GM03348 (cell line): ENCODE results near the gene UACA.
A peak's percentile ranks its signal among the peaks of the same experiment; 100 is the strongest.
"Not testable (repeated sequence)": the region's sequence is repeated elsewhere in the genome, so short reads cannot be mapped to it uniquely, and the experiment has no call there.

Source experiments
- DNase-seq: peaks from one replicate; pipeline ENCODE4 v3.0.0; 2012; ENCODE audit warnings: low spot score

The UACA gene, protein sequence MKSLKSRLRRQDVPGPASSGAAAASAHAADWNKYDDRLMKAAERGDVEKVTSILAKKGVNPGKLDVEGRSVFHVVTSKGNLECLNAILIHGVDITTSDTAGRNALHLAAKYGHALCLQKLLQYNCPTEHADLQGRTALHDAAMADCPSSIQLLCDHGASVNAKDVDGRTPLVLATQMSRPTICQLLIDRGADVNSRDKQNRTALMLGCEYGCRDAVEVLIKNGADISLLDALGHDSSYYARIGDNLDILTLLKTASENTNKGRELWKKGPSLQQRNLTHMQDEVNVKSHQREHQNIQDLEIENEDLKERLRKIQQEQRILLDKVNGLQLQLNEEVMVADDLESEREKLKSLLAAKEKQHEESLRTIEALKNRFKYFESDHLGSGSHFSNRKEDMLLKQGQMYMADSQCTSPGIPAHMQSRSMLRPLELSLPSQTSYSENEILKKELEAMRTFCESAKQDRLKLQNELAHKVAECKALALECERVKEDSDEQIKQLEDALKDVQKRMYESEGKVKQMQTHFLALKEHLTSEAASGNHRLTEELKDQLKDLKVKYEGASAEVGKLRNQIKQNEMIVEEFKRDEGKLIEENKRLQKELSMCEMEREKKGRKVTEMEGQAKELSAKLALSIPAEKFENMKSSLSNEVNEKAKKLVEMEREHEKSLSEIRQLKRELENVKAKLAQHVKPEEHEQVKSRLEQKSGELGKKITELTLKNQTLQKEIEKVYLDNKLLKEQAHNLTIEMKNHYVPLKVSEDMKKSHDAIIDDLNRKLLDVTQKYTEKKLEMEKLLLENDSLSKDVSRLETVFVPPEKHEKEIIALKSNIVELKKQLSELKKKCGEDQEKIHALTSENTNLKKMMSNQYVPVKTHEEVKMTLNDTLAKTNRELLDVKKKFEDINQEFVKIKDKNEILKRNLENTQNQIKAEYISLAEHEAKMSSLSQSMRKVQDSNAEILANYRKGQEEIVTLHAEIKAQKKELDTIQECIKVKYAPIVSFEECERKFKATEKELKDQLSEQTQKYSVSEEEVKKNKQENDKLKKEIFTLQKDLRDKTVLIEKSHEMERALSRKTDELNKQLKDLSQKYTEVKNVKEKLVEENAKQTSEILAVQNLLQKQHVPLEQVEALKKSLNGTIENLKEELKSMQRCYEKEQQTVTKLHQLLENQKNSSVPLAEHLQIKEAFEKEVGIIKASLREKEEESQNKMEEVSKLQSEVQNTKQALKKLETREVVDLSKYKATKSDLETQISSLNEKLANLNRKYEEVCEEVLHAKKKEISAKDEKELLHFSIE (N-terminal part only)

GRCh38 chr15:70763120-70763949 is at the start of gene UACA:
TSS of gene UACA (minus strand) at chr15:70763558. CDS start at chr15:70763407, 151 bp downstream.
- DNase-seq: peak; percentile 98

- DNase-seq: no peak
These were observed 49.5 kb upstream of the UACA start for GRCh38 chr15:70812827-70813364.

- no peak for DNase-seq
These were observed 47.7 kb upstream of the UACA start for GRCh38 chr15:70810916-70811578.

GRCh38 chr15:70806992-70807712 is 43.8 kb upstream of the UACA start:
- DNase-seq: no peak

GRCh38 chr15:70804388-70804787 is 41.0 kb upstream of the UACA start:
- not testable (repeated sequence) for DNase-seq

DNA sequence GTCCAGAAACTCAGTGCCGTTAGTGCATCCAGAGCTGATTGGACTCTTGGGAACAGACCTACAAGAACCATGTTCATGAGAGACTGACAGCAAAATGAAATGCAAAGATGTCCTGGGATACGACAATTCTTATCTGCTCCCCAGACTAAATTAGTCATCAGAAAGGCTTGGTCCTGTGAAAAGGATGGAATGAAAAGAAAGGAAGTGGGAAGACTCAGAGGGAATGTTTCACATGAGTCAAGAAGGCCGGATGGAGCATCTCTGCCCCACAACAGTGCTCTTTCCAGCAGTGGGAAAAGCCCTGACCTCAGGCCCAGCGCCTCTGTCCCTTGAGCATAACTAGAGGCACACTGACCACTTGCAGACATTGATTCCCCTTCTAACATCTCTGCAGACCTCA is 39.3 kb upstream of the UACA start:
- DNase-seq: peak; percentile 74

GRCh38 chr15:70801109-70801508 is 37.8 kb upstream of the UACA start:
- DNase-seq: no peak

DNA sequence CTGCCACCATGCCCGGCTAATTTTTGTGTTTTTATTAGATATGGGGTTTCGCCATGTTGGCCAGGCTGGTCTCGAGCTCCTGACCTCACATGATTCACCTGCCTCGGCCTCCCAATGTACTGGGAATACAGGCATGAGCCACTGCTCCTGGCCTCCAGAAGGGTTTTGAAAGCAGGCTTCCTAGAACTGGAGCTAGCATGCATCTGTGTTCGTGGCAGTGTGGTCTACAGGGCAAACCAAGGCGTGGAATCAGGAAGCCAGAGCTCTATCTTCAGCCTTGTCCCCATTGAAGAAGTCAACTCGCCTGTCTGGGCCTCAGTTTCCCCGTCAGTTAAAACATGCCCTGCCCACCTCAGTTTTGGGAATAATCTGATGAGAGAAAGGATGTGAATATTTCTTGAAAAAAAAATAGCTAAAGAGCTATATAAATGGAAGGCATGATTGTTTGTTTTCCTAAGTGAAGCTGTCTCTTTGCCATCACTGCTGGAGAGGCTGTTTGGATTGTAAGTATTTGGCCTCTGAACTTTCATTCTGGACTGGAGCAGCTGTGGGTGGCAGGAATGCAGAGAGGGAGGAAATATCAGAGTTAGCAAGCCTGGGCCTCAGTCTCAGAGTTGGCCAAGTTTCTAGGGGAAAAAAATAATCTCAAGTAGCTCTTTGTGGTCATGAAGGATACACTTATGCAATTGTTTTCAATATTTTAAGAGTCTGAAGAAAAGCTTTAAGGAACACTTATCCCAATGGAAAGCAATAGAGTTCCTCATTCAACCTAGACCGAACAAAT is 36.5 kb upstream of the UACA start:
- peak; percentile 91 for DNase-seq

DNA sequence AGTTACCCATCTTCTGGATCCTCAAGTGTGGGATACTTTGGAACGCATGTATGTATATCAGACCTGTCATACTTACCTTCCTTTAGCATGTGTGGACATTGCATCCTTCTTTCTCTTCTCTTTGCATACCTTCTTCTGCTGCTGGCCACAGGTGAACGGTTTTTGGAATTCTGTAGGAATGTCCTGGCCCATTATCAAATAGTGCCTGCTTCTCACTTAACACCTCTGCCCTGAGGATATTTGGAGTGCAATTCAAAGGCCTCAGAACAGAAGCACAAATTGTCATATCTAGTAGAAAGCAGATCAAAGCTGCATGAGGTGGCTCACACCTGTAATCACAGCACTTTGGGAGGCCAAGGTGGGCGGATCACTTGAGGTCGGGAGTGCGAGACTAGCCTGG is 34.1 kb upstream of the UACA start:
- DNase-seq: no peak

GRCh38 chr15:70796516-70797310 is 33.4 kb upstream of the UACA start:
- no peak for DNase-seq

DNA sequence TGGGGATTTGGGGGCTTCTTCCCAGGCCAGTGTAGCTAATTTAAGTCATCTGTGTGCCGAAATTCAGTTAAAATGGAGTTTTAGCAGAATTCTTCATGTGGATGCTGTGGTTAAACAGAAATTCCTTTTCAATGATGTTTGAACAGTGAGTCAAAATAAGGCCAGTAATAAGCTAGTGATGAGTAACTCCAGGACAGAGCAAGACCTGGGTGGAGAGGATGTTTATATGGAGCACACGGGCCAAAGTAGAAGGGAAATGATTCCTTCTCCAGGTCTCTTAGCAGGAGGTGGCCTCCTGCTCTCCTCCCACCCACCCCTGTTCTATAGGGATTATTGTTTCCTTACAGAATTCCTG is 31.9 kb upstream of the UACA start:
- peak; percentile 86 for DNase-seq

- DNase-seq: peak; percentile 44
These were observed 31.4 kb upstream of the UACA start for GRCh38 chr15:70794596-70795310.

DNA sequence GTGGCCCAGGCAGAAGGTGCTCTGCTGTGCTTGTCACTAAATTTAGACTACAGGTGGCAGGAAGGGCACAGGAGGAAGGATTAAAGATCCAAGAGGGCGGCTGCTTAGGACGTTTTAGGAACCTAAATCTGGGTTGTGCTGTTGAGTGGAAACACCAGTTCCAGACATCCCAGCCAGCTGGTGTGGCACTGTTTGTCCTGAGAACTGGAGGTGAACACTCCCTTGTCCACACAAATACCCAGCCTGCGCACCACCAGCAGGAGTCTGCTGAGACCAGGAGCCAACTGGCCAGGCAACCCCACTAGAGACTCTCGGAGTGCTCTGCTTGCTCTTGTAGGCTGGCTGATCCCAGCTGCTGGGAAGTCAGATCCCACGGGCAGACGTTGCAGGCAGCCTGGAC is 30.3 kb upstream of the UACA start:
- no peak for DNase-seq

GRCh38 chr15:70792171-70792573 is 28.8 kb upstream of the UACA start:
- DNase-seq: peak; percentile 53

DNA sequence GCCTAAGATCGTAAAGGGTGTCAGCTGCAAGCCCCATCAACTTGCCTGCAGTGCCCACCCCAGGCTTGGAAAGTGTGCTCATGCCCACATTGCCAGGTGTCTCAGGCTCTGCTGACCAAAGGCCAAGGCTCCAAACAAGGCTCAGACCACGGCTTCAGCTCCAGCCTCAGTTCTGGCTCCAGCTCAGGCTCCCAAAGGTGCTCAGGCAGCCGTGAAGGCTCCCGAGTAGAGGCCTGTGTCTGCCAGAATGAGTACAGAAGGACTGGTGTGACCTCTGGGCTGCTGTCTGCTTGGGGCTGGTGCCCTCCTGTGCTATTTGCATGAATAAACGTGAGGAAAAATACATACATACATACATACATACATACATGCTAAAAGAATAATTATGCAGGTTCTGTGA is 27.9 kb upstream of the UACA start:
- DNase-seq: no peak

- no peak for DNase-seq
These were observed 25.9 kb upstream of the UACA start for GRCh38 chr15:70789213-70789612.
